D341Med (cell line): ENCODE measurements around the gene HIGD2B.
"Not testable (repeated sequence)": the region's sequence is repeated elsewhere in the genome, so short reads cannot be mapped to it uniquely, and the experiment has no call there.

Experiments used
- DNase-seq: peaks from one replicate; pipeline ENCODE4 v3.0.0; 2012; ENCODE audit warnings: low spot score

HIGD2B gene

GRCh38 chr15:72685925-72686794 lies at the start of gene HIGD2B, which contains the start of gene BBS4:
Gene HIGD2B, minus strand, starts transcription at chr15:72686182. Its CDS starts 9,808 bp downstream, at chr15:72676374.
Gene BBS4, plus strand, starts transcription at chr15:72686207. Its CDS starts 21 bp downstream, at chr15:72686228.
- DNase-seq = peak; percentile 89

GRCh38 chr15:72735111-72735510 lies 49.1 kb upstream of the HIGD2B start:
- DNase-seq = no peak

GRCh38 chr15:72733941-72734738 lies 48.2 kb upstream of the HIGD2B start:
- no peak for DNase-seq

- no peak for DNase-seq
Measured at GRCh38 chr15:72732516-72732915, 46.5 kb upstream of the HIGD2B start.

GRCh38 chr15:72732086-72732485 lies 46.1 kb upstream of the HIGD2B start:
- DNase-seq = no peak

- no peak for DNase-seq
Measured at GRCh38 chr15:72728821-72729220, 42.8 kb upstream of the HIGD2B start.

- DNase-seq = not testable (repeated sequence)
Measured at GRCh38 chr15:72728249-72728648, 42.3 kb upstream of the HIGD2B start.

- no peak for DNase-seq
Measured at GRCh38 chr15:72727154-72727553, 41.2 kb upstream of the HIGD2B start.

GRCh38 chr15:72725851-72726250 lies 39.9 kb upstream of the HIGD2B start:
- not testable (repeated sequence) for DNase-seq

GRCh38 chr15:72725446-72725845 lies 39.5 kb upstream of the HIGD2B start:
- no peak for DNase-seq

GRCh38 chr15:72724028-72724427 lies 38.0 kb upstream of the HIGD2B start:
- DNase-seq = no peak

- DNase-seq = peak; percentile 67
Measured at GRCh38 chr15:72722071-72722696, 36.2 kb upstream of the HIGD2B start.

- not testable (repeated sequence) for DNase-seq
Measured at GRCh38 chr15:72708551-72709303, 22.7 kb upstream of the HIGD2B start.

GRCh38 chr15:72706266-72706665 lies 20.3 kb upstream of the HIGD2B start:
- no peak for DNase-seq

GRCh38 chr15:72700076-72700475 lies 14.1 kb upstream of the HIGD2B start:
- no peak for DNase-seq

- DNase-seq = no peak
Measured at GRCh38 chr15:72698938-72699337, 13.0 kb upstream of the HIGD2B start.

- no peak for DNase-seq
Measured at GRCh38 chr15:72690938-72691337, 5.0 kb upstream of the HIGD2B start.

GRCh38 chr15:72688697-72689096 lies 2.7 kb upstream of the HIGD2B start:
- DNase-seq = no peak

GRCh38 chr15:72685301-72685924 lies 569 bp downstream of the HIGD2B start:
- no peak for DNase-seq

- no peak for DNase-seq
Measured at GRCh38 chr15:72682772-72683171, 3.2 kb downstream of the HIGD2B start.

- DNase-seq = no peak
Measured at GRCh38 chr15:72680931-72681330, 5.1 kb downstream of the HIGD2B start.
